PC-3 (cell line): Measurements from ENCODE around the gene SLC39A10.

Experiments used
- CTCF ChIP-seq: fragments of 300-600 bp; sonication (generic); conservative IDR thresholded peaks from 2 replicates; pipeline ENCODE4 v1.5.1; 2017; ENCODE audit warnings: antibody characterized with exemption, low read depth, mild to moderate bottlenecking, low read length
- EZH2 ChIP-seq: fragments of 300-600 bp; sonication (generic); IDR thresholded peaks from one replicate; pipeline ENCODE4 v1.6.1; 2017; ENCODE audit warnings: antibody characterized with exemption, mild to moderate bottlenecking, low read length; ENCODE audit not compliant: unreplicated experiment
- EZH2phosphoT487 ChIP-seq: fragments of 300-600 bp; sonication (generic); IDR thresholded peaks from 2 replicates; pipeline ENCODE4 v1.6.1; 2018; ENCODE audit warnings: mild to moderate bottlenecking, antibody characterized with exemption, low read length, borderline replicate concordance

GRCh38 chr2:195727106-195727505 is 70.1 kb downstream of the SLC39A10 start:
- TF ChIP-seq CTCF (no peak), EZH2 (no peak), EZH2phosphoT487 (no peak)
